Activated B cell treated with CpG ODN at 0.5 μM for 24 hours (primary cell): ENCODE data around the gene LRRC74B. TPM values are rescaled to one million over a fixed set of nuclear protein-coding genes. Genes with fewer than 3 reads are reported as not detected.

ENCODE experiments used
- ATAC-seq: fragments of 200-7000 bp; cut with Tn5 transposase; one replicate; pipeline ENCODE4 v1.10.0; 2021; ENCODE audit warnings: low read depth, mild to moderate bottlenecking, moderate library complexity
- CTCF ChIA-PET: fragments of 350-600 bp; sonication (Branson Sonifier 250); formaldehyde crosslinking; loops from one replicate; lab custom pipeline; 2021; ENCODE audit warnings: antibody characterized with exemption; lab: Charles Lee
- POLR2A ChIA-PET: fragments of 350-600 bp; sonication (Branson Sonifier 250); formaldehyde crosslinking; loops from one replicate; lab custom pipeline; 2021; ENCODE audit warnings: antibody characterized with exemption; lab: Charles Lee
- DNase-seq: peaks from one replicate; pipeline ENCODE4 v3.0.0; 2022
- H3K27ac Mint-ChIP-seq: one replicate; pipeline ENCODE4 v1.8.0; 2020; ENCODE audit warnings: mixed read lengths
- H3K27me3 Mint-ChIP-seq: one replicate; pipeline ENCODE4 v1.8.0; 2021; ENCODE audit warnings: mixed read lengths
- H3K36me3 Mint-ChIP-seq: one replicate; pipeline ENCODE4 v1.8.0; 2021; ENCODE audit warnings: low read depth, mixed read lengths
- H3K4me1 Mint-ChIP-seq: one replicate; pipeline ENCODE4 v1.8.0; 2021; ENCODE audit warnings: mixed read lengths
- H3K4me3 Mint-ChIP-seq: one replicate; pipeline ENCODE4 v1.8.0; 2020; ENCODE audit warnings: mild to moderate bottlenecking, mixed read lengths
- H3K9me3 Mint-ChIP-seq: one replicate; pipeline ENCODE4 v1.8.0; 2020; ENCODE audit warnings: mixed read lengths
- CTCF ChIP-seq: fragments of 200-600 bp; IDR thresholded peaks from one replicate; pipeline ENCODE4 v1.8.0; 2022; ENCODE audit warnings: antibody characterized with exemption, mild to moderate bottlenecking
- intact Hi-C: fragments of 100-400 bp; cut with micrococcal nuclease; formaldehyde crosslinking; loops from one replicate; pipeline ENCODE4 v1.15.1; 2024
- total RNA-seq: library from RNA; stranded (reverse); gene quantifications from 2 replicates; pipeline ENCODE4 v1.2.3, GENCODE V29; 2022

LRRC74B gene
- total RNA-seq, 1 donor from 2014 or later = not detected

- intact Hi-C loops = no loop called here
- no peak for TF ChIP-seq CTCF
- Mint-ChIP-seq H3K9me3 (no peaks in the 10 kb centered on the region), H3K36me3 (no peaks in the 10 kb centered on the region), H3K27ac (no peak overlapping the region), H3K27me3 (peaks cover 5% of the 10 kb centered on the region), H3K4me3 (no peak overlapping the region), H3K4me1 (peaks cover 3% of the 10 kb centered on the region)
- CTCF ChIA-PET = no interaction called here
- DNase-seq (no peak), ATAC-seq (no peak)
- POLR2A ChIA-PET = no interaction called here
Measured at GRCh38 chr22:21022955-21023614, 22.7 kb upstream of the LRRC74B start.

- H3K9me3 Mint-ChIP-seq = no peaks in the 10 kb centered on the region
- no peak for ATAC-seq
- no peaks in the 10 kb centered on the region for H3K36me3 Mint-ChIP-seq
- ChIA-PET CTCF (no interaction called here), POLR2A (no interaction called here)
- DNase-seq = no peak
- no peak overlapping the region for H3K27ac Mint-ChIP-seq
- no peak for TF ChIP-seq CTCF
- H3K4me1 Mint-ChIP-seq = peaks cover 3% of the 10 kb centered on the region
- H3K4me3 Mint-ChIP-seq = no peak overlapping the region
- H3K27me3 Mint-ChIP-seq = peaks cover 10% of the 10 kb centered on the region
- intact Hi-C loops = no loop called here
Measured at GRCh38 chr22:21025266-21025665, 20.5 kb upstream of the LRRC74B start.

GRCh38 chr22:21025763-21026755, 19.7 kb upstream of the LRRC74B start:
- Mint-ChIP-seq H3K36me3 (no peaks in the 10 kb centered on the region), H3K9me3 (no peaks in the 10 kb centered on the region), H3K4me1 (peaks cover 3% of the 10 kb centered on the region), H3K27ac (no peak overlapping the region), H3K4me3 (no peak overlapping the region), H3K27me3 (peaks cover 14% of the 10 kb centered on the region)
- ATAC-seq (no peak), DNase-seq (no peak)
- no peak for TF ChIP-seq CTCF
- ChIA-PET POLR2A (no interaction called here), CTCF (no interaction called here)
- intact Hi-C loops = no loop called here

GRCh38 chr22:21026783-21027692, 18.7 kb upstream of the LRRC74B start:
- Mint-ChIP-seq H3K27ac (no peak overlapping the region), H3K4me3 (no peak overlapping the region), H3K9me3 (no peaks in the 10 kb centered on the region), H3K4me1 (peaks cover 3% of the 10 kb centered on the region), H3K36me3 (no peaks in the 10 kb centered on the region), H3K27me3 (peaks cover 16% of the 10 kb centered on the region)
- POLR2A ChIA-PET = no interaction called here
- CTCF ChIA-PET = no interaction called here
- no peak for TF ChIP-seq CTCF
- ATAC-seq (no peak), DNase-seq (no peak)
- intact Hi-C loops = no loop called here
